HG03342 (cell line): ENCODE data around the gene TMEM258.

Experiments used
- ATAC-seq: cut with Tn5 transposase; IDR thresholded peaks from one replicate; pipeline ENCODE4 v1.9.1; 2021; ENCODE audit warnings: mild to moderate bottlenecking, moderate library complexity; ENCODE audit not compliant: unreplicated experiment

The TMEM258 gene

GRCh38 chr11:61797263-61797944, 5.0 kb upstream of the TMEM258 start:
- ATAC-seq, result no peak

- ATAC-seq, result no peak
Observed at GRCh38 chr11:61795876-61796526, 3.6 kb upstream of the TMEM258 start.

- no peak for ATAC-seq
Observed at GRCh38 chr11:61795459-61795858, 3.1 kb upstream of the TMEM258 start.

GRCh38 chr11:61794579-61794978, 2.2 kb upstream of the TMEM258 start:
- no peak for ATAC-seq

- ATAC-seq, result no peak
Observed at GRCh38 chr11:61793829-61794204, 1.4 kb upstream of the TMEM258 start.

GRCh38 chr11:61793083-61793828, 857 bp upstream of the TMEM258 start:
- ATAC-seq, result no peak

- peak; percentile 24 for ATAC-seq
Observed at GRCh38 chr11:61791737-61792309, 576 bp downstream of the TMEM258 start.

GRCh38 chr11:61787928-61788491, 4.4 kb downstream of the TMEM258 start:
- no peak for ATAC-seq

- ATAC-seq, result peak; percentile 43
Observed at GRCh38 chr11:61785837-61786402, 6.5 kb downstream of the TMEM258 start.

GRCh38 chr11:61784506-61784805, 7.9 kb downstream of the TMEM258 start:
- ATAC-seq, result no peak

- no peak for ATAC-seq
Observed at GRCh38 chr11:61783717-61784505, 8.5 kb downstream of the TMEM258 start.

- no peak for ATAC-seq
Observed at GRCh38 chr11:61782841-61783240, 9.6 kb downstream of the TMEM258 start.

GRCh38 chr11:61782299-61782698, 10.1 kb downstream of the TMEM258 start:
- ATAC-seq, result no peak

GRCh38 chr11:61781585-61781984, 10.8 kb downstream of the TMEM258 start:
- no peak for ATAC-seq

- no peak for ATAC-seq
Observed at GRCh38 chr11:61780581-61781162, 11.7 kb downstream of the TMEM258 start.

GRCh38 chr11:61779666-61780525, 12.5 kb downstream of the TMEM258 start:
- ATAC-seq, result no peak

- ATAC-seq, result no peak
Observed at GRCh38 chr11:61778920-61779650, 13.3 kb downstream of the TMEM258 start.

- ATAC-seq, result no peak
Observed at GRCh38 chr11:61778357-61778886, 14.0 kb downstream of the TMEM258 start.
